Measurements from ENCODE around the gene LAMB4.

The LAMB4 gene

DNA sequence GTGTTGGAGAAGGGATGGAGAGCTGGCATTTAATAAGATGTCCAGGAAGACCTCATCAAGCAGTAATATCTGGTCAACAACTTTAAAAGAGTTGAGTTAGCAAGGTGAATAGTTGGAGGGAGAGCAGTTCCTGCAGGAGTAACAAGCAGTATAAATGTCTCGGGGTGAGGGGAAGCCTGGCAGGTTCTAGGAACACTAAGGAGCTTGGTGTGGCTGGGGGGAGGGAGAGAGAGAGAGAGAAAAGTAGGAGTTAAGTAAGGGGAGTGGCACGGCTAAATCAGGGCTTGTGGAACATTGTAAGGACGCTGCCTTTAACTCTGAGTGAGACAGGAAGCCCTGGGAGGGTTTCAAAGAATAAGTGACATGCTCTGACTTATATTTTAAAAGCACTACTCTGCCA lies 22.0 kb upstream of the LAMB4 start:
- H3K27ac ChIP-seq (replicated peaks): no peak overlapping the region
- H3K27me3 ChIP-seq (ENCODE audit: insufficient read depth, poor library complexity, severe bottlenecking): peaks cover 10% of the 10 kb centered on the region
- TF ChIP-seq, protein P1, sequence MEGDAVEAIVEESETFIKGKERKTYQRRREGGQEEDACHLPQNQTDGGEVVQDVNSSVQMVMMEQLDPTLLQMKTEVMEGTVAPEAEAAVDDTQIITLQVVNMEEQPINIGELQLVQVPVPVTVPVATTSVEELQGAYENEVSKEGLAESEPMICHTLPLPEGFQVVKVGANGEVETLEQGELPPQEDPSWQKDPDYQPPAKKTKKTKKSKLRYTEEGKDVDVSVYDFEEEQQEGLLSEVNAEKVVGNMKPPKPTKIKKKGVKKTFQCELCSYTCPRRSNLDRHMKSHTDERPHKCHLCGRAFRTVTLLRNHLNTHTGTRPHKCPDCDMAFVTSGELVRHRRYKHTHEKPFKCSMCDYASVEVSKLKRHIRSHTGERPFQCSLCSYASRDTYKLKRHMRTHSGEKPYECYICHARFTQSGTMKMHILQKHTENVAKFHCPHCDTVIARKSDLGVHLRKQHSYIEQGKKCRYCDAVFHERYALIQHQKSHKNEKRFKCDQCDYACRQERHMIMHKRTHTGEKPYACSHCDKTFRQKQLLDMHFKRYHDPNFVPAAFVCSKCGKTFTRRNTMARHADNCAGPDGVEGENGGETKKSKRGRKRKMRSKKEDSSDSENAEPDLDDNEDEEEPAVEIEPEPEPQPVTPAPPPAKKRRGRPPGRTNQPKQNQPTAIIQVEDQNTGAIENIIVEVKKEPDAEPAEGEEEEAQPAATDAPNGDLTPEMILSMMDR (IDR thresholded peaks at IDR 0.05; ENCODE audit: insufficient read depth, low read length): no peak
- TF ChIP-seq SPI1 (IDR thresholded peaks at IDR 0.05; ENCODE audit: borderline replicate concordance, low read depth): no peak
- no peak for TF ChIP-seq POLR2AphosphoS5 (IDR thresholded peaks at IDR 0.05; ENCODE audit: low read depth)
- TF ChIP-seq, protein P2, sequence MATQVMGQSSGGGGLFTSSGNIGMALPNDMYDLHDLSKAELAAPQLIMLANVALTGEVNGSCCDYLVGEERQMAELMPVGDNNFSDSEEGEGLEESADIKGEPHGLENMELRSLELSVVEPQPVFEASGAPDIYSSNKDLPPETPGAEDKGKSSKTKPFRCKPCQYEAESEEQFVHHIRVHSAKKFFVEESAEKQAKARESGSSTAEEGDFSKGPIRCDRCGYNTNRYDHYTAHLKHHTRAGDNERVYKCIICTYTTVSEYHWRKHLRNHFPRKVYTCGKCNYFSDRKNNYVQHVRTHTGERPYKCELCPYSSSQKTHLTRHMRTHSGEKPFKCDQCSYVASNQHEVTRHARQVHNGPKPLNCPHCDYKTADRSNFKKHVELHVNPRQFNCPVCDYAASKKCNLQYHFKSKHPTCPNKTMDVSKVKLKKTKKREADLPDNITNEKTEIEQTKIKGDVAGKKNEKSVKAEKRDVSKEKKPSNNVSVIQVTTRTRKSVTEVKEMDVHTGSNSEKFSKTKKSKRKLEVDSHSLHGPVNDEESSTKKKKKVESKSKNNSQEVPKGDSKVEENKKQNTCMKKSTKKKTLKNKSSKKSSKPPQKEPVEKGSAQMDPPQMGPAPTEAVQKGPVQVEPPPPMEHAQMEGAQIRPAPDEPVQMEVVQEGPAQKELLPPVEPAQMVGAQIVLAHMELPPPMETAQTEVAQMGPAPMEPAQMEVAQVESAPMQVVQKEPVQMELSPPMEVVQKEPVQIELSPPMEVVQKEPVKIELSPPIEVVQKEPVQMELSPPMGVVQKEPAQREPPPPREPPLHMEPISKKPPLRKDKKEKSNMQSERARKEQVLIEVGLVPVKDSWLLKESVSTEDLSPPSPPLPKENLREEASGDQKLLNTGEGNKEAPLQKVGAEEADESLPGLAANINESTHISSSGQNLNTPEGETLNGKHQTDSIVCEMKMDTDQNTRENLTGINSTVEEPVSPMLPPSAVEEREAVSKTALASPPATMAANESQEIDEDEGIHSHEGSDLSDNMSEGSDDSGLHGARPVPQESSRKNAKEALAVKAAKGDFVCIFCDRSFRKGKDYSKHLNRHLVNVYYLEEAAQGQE (IDR thresholded peaks at IDR 0.05; ENCODE audit: insufficient replicate concordance, low read depth): no peak
- TF ChIP-seq GABPA (IDR thresholded peaks at IDR 0.05; ENCODE audit: low read depth): no peak
- no peak overlapping the region for H3K4me3 ChIP-seq (replicated peaks; ENCODE audit: insufficient read depth, low read length)
- DNase-seq (ENCODE audit: low read depth in 1 of 2, low spot score in 1 of 2): no peak

DNA sequence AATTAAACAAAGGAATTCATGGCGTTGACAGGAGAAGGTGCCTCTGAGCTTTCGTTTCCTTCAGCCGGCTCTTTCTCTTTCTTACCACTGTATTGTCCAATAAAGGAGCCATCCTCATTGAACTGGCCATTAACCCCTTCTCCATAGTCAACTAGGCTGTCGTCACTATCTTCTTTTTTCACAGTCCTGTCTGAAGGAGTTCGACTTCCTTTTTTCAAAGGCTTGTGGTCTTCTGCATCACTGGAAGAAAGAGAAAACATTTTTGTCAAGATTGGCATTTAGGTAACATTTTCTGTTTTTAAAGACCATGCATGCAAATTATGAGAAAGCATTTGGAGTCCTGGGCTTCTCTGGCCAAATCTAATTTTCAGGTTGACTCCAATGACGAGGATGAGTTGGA lies 19.7 kb upstream of the LAMB4 start:
- no peak for DNase-seq (ENCODE audit: low read depth in 1 of 2, low spot score in 1 of 2)
- TF ChIP-seq, protein P2 (IDR thresholded peaks at IDR 0.05; ENCODE audit: insufficient replicate concordance, low read depth): no peak
- TF ChIP-seq GABPA (IDR thresholded peaks at IDR 0.05; ENCODE audit: low read depth) (no peak), SPI1 (IDR thresholded peaks at IDR 0.05; ENCODE audit: borderline replicate concordance, low read depth) (peak; percentile 65; the same call in 1 of the 2 replicates), POLR2AphosphoS5 (IDR thresholded peaks at IDR 0.05; ENCODE audit: low read depth) (no peak)
- TF ChIP-seq, protein P1 (IDR thresholded peaks at IDR 0.05; ENCODE audit: insufficient read depth, low read length): no peak
- peaks cover 2% of the 10 kb centered on the region for H3K27me3 ChIP-seq (ENCODE audit: insufficient read depth, poor library complexity, severe bottlenecking)
- no peak overlapping the region for H3K27ac ChIP-seq (replicated peaks)
- no peak overlapping the region for H3K4me3 ChIP-seq (replicated peaks; ENCODE audit: insufficient read depth, low read length)

DNA sequence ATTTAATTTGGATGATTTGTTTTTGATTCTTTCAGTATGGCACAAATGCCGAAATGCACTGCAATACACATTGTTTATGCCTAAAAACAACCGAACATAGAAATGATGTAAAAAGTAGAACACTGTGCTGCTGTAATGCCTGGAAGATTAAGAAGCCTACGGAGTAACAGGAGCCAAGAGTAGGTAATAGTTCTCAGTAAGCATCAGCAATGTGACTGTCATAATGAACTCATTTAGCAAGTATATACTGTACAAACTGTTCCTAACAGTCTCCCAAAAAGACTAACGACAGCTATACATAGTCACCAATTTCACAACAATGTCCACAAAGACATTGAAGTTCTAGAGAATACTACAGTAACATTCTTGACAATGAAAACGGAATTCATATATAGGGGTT lies 19.0 kb upstream of the LAMB4 start:
- DNase-seq (ENCODE audit: low read depth in 1 of 2, low spot score in 1 of 2): no peak
- TF ChIP-seq POLR2AphosphoS5 (IDR thresholded peaks at IDR 0.05; ENCODE audit: low read depth) (no peak), SPI1 (IDR thresholded peaks at IDR 0.05; ENCODE audit: borderline replicate concordance, low read depth) (no peak), GABPA (IDR thresholded peaks at IDR 0.05; ENCODE audit: low read depth) (no peak)
- TF ChIP-seq, protein P2 (IDR thresholded peaks at IDR 0.05; ENCODE audit: insufficient replicate concordance, low read depth): no peak
- TF ChIP-seq, protein P1 (IDR thresholded peaks at IDR 0.05; ENCODE audit: insufficient read depth, low read length): no peak
- H3K4me3 ChIP-seq (replicated peaks; ENCODE audit: insufficient read depth, low read length): no peak overlapping the region
- no peak overlapping the region for H3K27ac ChIP-seq (replicated peaks)
- peaks cover 2% of the 10 kb centered on the region for H3K27me3 ChIP-seq (ENCODE audit: insufficient read depth, poor library complexity, severe bottlenecking)
